Skeletal muscle tissue (tissue), 4 donors: ENCODE results near the gene BICRA. TPM values are rescaled to one million over a fixed set of nuclear protein-coding genes. Genes with fewer than 3 reads are reported as not detected.

Experiments
- H3K27ac ChIP-seq: one replicate; pipeline ENCODE4 v1.7.0; 2013; ENCODE audit warnings: mild to moderate bottlenecking, low read depth, low read length, inconsistent platforms
- H3K27me3 ChIP-seq, 3 donors: one replicate each; pipeline ENCODE4 v1.7.0; 2013; ENCODE audit warnings: low read length in 3 of 3; ENCODE audit not compliant: control insufficient read depth in 3 of 3, insufficient read depth in 3 of 3
- H3K36me3 ChIP-seq, 3 donors: one replicate each; pipeline ENCODE4 v1.7.0; 2013; ENCODE audit warnings: low read length in 3 of 3; ENCODE audit not compliant: control insufficient read depth in 3 of 3, insufficient read depth in 3 of 3
- H3K4me1 ChIP-seq, 3 donors: one replicate each; pipeline ENCODE4 v1.7.0; 2013; ENCODE audit warnings: low read length in 3 of 3, mild to moderate bottlenecking in 3 of 3; ENCODE audit not compliant: control insufficient read depth in 3 of 3, insufficient read depth in 3 of 3
- H3K4me3 ChIP-seq, 3 donors: one replicate each; pipeline ENCODE4 v1.7.0; 2013; ENCODE audit warnings: low read length in 3 of 3
- H3K9ac ChIP-seq, 3 donors: one replicate each; pipeline ENCODE4 v1.7.0; 2013; ENCODE audit warnings: low read length in 3 of 3, mild to moderate bottlenecking in 3 of 3, moderate library complexity in 2 of 3, low read depth in 1 of 3
- H3K9me3 ChIP-seq, 3 donors: one replicate each; pipeline ENCODE4 v1.7.0; 2013; ENCODE audit warnings: low read length in 3 of 3; ENCODE audit not compliant: control insufficient read depth in 3 of 3
- total RNA-seq: library from RNA; depleted of rRNA; stranded (reverse); fragments of >200 nt; gene quantifications from one replicate; pipeline ENCODE4 v1.2.3, GENCODE V29; 2014
- donor health status: Osteomylitis.

BICRA gene
- total RNA-seq = 3.7 TPM

DNA sequence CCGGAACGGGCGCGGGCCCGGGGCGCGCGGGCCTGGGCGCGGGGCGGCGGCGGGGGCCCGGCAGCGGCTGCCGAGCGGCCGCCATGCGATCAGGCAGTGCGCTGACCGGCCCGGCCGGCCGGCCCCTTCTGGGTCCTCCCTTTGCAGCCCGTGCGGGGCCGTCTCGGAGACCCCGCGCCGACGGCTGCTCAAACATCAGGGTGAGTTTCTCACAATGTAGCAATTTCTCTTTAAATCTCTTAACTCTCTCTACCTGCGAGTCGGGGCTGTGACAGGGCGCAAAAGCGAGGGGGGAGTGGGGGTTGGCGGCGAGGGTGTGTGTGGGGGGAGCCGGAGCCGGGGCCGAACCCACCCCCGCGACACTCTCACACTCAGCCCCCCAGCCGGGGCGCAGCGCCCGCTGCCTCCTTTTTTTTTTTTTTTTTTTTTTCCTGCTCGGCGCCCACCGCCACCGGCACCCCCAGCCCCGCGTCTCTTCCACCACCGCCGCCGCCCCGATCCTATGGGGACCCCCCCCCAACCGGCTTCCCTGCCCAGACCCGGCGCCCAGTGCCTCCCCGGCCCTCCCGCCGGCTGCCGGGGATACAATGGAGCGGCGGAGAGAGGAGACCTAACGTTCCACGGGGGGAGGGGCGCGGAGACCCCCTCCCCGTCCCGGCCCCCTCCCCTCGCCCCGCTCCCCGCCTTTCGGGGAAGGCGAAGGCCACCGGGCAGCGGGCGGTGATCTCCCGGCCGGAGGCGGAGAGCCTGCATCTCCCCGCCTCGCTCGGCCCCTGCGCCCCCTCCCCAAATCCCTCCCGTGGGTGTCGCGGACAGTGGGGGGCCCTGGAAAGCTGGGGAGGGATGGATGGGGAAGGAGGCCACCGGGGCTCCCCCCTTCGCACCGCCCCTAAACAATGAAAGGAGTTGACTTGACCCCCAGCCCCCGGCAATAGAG lies at the start of gene BICRA:
TSS of gene BICRA (plus strand) at position 166 of the 937 bp plus-strand sequence. CDS start 64,441 bp downstream, outside the sequence.
- peaks cover 29 to 42% (median 37%) of the 10 kb centered on the region in 3 donors for H3K4me1 ChIP-seq
- no peaks in the 10 kb centered on the region for H3K9me3 ChIP-seq
- peak within 1 kb of the TSS; percentile 93 to 98 (median 98) for H3K9ac ChIP-seq
- peak within 1 kb of the TSS; percentile 95 for H3K27ac ChIP-seq
- H3K36me3 ChIP-seq = no peaks in the 10 kb centered on the region
- peak within 1 kb of the TSS; percentile 80 to 94 (median 93) for H3K4me3 ChIP-seq
- H3K27me3 ChIP-seq = peaks cover 0 to 1% (median 0%) of the 10 kb centered on the region in 3 donors

DNA sequence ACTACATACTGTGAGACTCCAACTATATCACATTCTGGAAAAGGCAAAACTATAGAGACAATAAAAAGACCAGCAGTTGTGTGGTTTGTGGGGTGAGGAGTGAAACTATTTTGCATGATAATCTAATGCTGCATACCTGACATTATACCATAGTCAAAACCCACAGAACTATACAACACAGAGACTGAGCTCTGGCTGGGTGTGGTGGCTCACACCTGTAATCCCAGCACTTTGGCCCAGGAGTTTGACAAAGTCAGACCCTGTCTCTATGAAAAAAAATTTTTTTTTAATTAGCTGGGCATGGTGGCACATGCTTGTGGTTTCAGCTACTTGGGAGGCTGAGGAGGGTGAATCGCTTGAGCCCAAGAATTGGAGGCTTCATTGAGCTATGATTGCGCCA lies 47.9 kb upstream of the BICRA start:
- Histone ChIP-seq H3K36me3 (no peaks in the 10 kb centered on the region), H3K27ac (no peak overlapping the region), H3K4me1 (no peaks in the 10 kb centered on the region), H3K4me3 (no peak overlapping the region), H3K27me3 (no peaks in the 10 kb centered on the region), H3K9me3 (no peaks in the 10 kb centered on the region), H3K9ac (no peak overlapping the region)

DNA sequence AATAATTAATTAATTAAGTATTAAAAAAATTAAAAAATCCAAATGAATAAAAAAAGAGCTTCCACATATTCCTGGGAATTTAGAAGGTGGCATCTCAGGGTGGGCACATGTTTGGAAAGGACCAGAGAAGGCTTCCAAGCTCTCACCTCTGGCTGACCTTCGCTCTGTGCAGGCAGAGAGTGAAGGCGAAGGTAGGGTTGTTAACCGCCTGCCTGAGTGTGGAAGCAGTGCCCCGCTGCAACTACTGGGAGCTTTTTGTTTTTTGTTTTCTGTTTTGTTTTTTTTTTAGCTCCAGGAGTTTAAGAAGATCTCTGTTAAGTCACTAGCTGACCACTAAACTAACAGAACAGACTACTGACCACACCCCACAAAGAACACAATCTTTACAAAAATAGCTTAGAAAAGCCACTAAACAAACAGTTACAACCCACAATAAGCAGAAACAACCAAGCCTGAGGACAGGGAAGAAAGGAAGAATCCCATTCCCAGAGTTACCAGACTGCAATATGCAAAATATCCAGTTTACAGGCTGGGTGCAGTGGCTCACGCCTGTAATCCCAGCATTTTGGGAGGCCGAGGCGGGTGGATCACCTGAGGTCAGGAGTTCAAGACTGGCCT lies 47.4 kb upstream of the BICRA start:
- H3K27ac ChIP-seq = no peak overlapping the region

DNA sequence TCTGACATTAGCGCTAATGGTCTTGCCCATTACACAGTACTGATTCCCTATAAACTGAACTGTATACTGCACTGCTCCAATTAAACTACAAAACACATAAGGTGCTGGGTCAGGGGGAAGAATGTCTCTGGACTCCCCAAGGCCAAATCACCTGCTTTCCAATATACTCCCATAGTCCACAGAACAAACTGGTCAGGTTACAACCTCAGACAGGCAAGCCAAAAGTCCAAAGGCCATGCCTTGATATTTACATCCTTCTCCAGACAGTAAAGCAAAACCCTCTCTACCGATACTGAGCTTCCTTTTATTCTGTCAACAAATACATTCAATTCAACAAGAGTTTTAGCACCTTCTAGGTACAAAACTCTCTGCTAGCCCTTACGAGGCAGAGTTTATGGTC lies 44.9 kb upstream of the BICRA start:
- H3K9ac ChIP-seq = no peak overlapping the region
- H3K9me3 ChIP-seq = no peaks in the 10 kb centered on the region
- no peaks in the 10 kb centered on the region for H3K27me3 ChIP-seq
- no peak overlapping the region for H3K27ac ChIP-seq
- no peaks in the 10 kb centered on the region for H3K4me1 ChIP-seq
- H3K4me3 ChIP-seq = no peak overlapping the region
- H3K36me3 ChIP-seq = no peaks in the 10 kb centered on the region

More for the DNA sequence above, 47.4 kb upstream of the BICRA start:
- H3K9me3 ChIP-seq = no peaks in the 10 kb centered on the region
- no peaks in the 10 kb centered on the region for H3K27me3 ChIP-seq
- no peaks in the 10 kb centered on the region for H3K4me1 ChIP-seq
- H3K36me3 ChIP-seq = no peaks in the 10 kb centered on the region
- H3K9ac ChIP-seq = no peak overlapping the region
- H3K4me3 ChIP-seq = no peak overlapping the region

DNA sequence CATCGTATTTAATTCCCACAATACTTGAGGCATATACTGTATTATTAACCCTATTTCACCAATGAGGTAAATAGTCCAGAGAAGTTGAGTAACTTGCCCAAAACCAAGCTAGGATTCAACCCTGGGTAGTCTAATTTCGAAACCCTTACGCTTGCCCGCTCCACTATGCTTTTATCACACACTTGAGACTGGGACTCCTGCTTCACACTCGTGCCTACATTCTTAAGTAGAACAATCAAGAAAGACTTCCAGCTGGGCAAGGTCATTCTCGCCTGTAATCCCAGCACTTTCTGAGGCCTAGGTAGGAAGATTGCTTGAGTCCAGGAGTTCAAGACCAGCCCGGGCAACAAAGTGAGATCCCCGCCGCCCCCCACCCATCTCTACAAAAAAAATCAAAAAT lies 39.6 kb upstream of the BICRA start:
- no peaks in the 10 kb centered on the region for H3K9me3 ChIP-seq
- H3K4me1 ChIP-seq = peaks cover 0 to 2% (median 0%) of the 10 kb centered on the region in 3 donors

DNA sequence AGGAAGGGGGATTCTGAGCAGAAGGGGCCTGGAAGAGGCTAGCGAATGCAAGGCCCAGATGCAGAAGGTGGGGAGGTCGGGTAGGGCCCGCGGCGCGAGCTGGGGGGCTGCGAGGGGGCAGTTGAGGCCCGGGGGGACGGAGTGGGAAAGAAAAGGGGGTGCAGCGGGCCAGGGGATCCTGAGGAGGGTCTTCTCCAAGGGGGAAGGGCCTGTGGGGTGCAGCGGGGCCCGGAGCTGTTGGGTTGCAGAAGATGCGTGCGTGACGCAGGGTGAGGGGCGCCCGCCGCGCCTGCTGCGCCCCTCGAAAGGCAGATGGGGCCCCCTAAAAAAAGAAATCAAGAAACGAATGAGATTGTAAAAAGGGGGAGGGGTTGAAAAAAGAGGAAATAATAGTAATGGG lies 36.3 kb upstream of the BICRA start:
- Histone ChIP-seq H3K36me3 (no peaks in the 10 kb centered on the region), H3K9me3 (no peaks in the 10 kb centered on the region), H3K9ac (no peak overlapping the region), H3K27me3 (peaks cover 0 to 16% (median 6%) of the 10 kb centered on the region in 3 donors), H3K27ac (no peak overlapping the region), H3K4me3 (no peak overlapping the region), H3K4me1 (peaks cover 0 to 2% (median 0%) of the 10 kb centered on the region in 3 donors)

More for the DNA sequence above, 39.6 kb upstream of the BICRA start:
- peaks cover 0 to 16% (median 6%) of the 10 kb centered on the region in 3 donors for H3K27me3 ChIP-seq
- H3K4me3 ChIP-seq = no peak overlapping the region
- no peaks in the 10 kb centered on the region for H3K36me3 ChIP-seq
- no peak overlapping the region for H3K27ac ChIP-seq
- no peak overlapping the region for H3K9ac ChIP-seq

DNA sequence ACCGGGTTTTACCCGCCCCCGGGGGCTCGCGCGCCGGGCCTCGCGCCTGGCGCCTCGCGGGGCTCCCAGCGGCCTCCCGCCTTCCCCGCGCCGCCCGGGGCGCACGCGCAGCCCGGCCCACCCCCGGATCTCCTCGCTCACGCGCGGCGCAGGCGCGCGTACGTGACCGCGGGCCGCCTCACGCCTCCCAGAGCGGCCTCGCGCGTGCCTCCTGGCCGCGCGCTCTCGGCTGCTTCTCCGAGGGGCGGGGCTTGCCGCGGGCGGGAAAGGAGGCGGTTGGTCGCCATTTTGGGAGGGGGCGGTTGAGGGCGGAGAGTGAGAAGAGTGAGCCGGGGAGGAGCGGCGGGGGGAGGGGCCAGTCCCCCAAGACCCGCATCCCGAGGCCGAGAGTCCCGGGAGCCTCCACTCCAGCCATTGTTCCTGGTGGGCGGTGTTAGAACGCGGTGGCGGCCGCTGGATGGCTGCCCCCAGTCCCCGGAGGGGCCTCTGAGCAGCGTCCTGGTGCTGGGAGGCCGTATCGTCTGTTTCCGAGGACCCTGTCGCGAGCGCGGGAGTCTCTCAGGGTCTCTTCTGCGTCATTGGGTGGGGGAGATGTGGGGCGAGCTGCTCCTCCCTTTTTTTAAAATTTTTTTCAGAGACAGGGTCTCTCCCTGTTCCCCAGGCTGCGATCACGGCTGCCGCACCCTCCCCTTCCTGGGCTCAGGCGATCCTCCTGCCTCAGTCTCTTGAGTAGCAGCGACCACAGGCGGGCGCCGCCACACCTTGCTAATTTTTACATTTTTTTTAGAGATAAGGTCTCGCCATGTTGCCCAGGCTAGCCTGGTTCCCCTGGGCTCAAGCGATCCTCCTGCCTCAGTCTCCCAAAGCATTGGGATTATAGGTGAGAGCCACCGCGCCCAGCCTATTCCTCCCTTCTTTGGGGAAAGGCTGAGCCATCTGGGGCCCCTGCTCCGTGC lies 35.6 kb upstream of the BICRA start, which contains the start of gene ZNF541:
TSS of gene ZNF541 (minus strand) at position 78 of the 956 bp plus-strand sequence. CDS start 17,292 bp downstream, outside the sequence.
- peaks cover 0 to 2% (median 0%) of the 10 kb centered on the region in 3 donors for H3K4me1 ChIP-seq
- H3K9ac ChIP-seq = no peak within 1 kb of the TSS
- peak within 1 kb of the TSS in 2 of 3 donors; percentile 36 to 60 for H3K4me3 ChIP-seq
- no peaks in the 10 kb centered on the region for H3K9me3 ChIP-seq
- peaks cover 0 to 16% (median 6%) of the 10 kb centered on the region in 3 donors for H3K27me3 ChIP-seq
- no peaks in the 10 kb centered on the region for H3K36me3 ChIP-seq
- H3K27ac ChIP-seq = no peak within 1 kb of the TSS

DNA sequence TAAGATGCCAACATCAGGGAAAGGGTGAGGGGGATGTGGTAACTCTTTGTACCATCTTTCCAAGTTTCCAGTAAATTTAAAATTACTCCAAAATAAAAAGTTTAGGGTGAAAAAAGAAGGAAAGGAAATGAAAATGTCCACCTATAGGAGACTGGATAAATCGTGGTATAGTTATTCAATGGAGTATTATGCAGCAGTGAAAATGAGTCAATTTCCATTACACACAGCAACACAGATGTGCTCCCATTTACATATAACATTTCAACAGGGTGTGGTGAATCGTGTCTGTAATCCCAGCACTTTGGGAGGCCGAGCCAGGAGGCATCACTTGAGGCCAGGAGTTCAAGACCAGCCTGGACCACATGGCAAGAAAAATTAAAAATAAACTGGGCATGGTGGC lies 28.5 kb upstream of the BICRA start:
- Histone ChIP-seq H3K4me3 (no peak overlapping the region), H3K9ac (no peak overlapping the region), H3K4me1 (no peaks in the 10 kb centered on the region), H3K27ac (no peak overlapping the region), H3K9me3 (no peaks in the 10 kb centered on the region), H3K36me3 (no peaks in the 10 kb centered on the region), H3K27me3 (no peaks in the 10 kb centered on the region)

DNA sequence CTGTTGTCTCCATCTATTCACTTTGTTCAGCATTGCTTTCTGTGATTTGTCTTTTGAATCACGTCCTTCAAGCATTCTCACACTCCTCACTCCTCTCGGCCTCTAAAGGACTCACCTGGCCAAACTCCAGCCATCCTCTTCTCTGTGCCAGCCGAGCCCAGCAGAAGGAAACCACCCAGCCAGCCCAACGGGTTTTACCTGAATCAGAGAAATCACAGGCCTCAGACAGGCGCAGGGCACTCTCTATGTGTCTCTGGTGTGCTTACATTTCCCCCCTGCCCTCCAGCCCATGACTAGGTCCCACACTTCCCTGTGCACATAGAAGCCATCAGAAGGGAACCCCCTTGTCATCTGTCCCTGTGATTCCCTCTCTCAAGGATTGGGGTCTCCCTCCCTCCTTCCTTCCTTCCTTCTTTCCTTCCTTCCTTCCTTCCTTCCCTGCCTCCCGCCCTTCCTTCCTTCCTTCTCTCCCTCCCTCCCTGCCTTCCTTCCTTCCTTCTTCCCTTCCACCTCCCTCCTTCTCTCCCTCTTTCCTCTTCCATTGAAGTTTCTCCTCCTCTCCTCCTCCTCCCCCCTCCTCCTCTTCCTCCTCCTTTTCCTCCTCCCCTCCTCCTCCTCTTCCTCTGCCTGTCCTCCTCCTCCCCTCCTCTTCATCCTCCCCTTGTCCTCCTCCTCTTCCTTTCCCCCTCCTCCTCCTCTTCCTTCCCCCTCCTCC lies 27.2 kb upstream of the BICRA start:
- no peak overlapping the region for H3K4me3 ChIP-seq
- no peaks in the 10 kb centered on the region for H3K4me1 ChIP-seq
- H3K9me3 ChIP-seq = peaks cover 0 to 3% (median 0%) of the 10 kb centered on the region in 3 donors
- no peak overlapping the region for H3K9ac ChIP-seq
- H3K36me3 ChIP-seq = no peaks in the 10 kb centered on the region
- peaks cover 0 to 2% (median 0%) of the 10 kb centered on the region in 3 donors for H3K27me3 ChIP-seq
- H3K27ac ChIP-seq = no peak overlapping the region
